ENCODE results near the gene ADAM10. TPM values are rescaled to one million over a fixed set of nuclear protein-coding genes. Genes with fewer than 3 reads are reported as not detected.
"Not testable (repeated sequence)": the region's sequence is repeated elsewhere in the genome, so short reads cannot be mapped to it uniquely, and the experiment has no call there.

Gene ADAM10
- total RNA-seq, 1 donor from 2014 or later, result 125 TPM

GRCh38 chr15:58626378-58626777 is 123.1 kb downstream of the ADAM10 start:
- no peak for TF ChIP-seq CTCF (IDR thresholded peaks at IDR 0.05; ENCODE audit: insufficient read depth, low read length, poor library complexity, severe bottlenecking)
- Histone ChIP-seq H3K4me3 (ENCODE audit: low read depth, low read length) (no peak overlapping the region), H3K36me3 (ENCODE audit: control insufficient read depth, insufficient read depth, low read length) (peaks cover 1% of the 10 kb centered on the region), H3K27me3 (ENCODE audit: control insufficient read depth, insufficient read depth, low read length) (no peaks in the 10 kb centered on the region)
- no peak for DNase-seq (ENCODE audit: low read depth)

- Histone ChIP-seq H3K4me3 (ENCODE audit: low read depth, low read length) (no peak overlapping the region), H3K27me3 (ENCODE audit: control insufficient read depth, insufficient read depth, low read length) (no peaks in the 10 kb centered on the region), H3K36me3 (ENCODE audit: control insufficient read depth, insufficient read depth, low read length) (no peaks in the 10 kb centered on the region)
- no peak for DNase-seq (ENCODE audit: low read depth)
- no peak for TF ChIP-seq CTCF (IDR thresholded peaks at IDR 0.05; ENCODE audit: insufficient read depth, low read length, poor library complexity, severe bottlenecking)
Observed at GRCh38 chr15:58622877-58623276, 126.6 kb downstream of the ADAM10 start.

GRCh38 chr15:58620268-58620667 is 129.2 kb downstream of the ADAM10 start:
- H3K36me3 ChIP-seq (ENCODE audit: control insufficient read depth, insufficient read depth, low read length); H3K4me3 ChIP-seq (ENCODE audit: low read depth, low read length): not testable (repeated sequence)

GRCh38 chr15:58616171-58616570 is 133.3 kb downstream of the ADAM10 start:
- peaks cover 1% of the 10 kb centered on the region for H3K36me3 ChIP-seq (ENCODE audit: control insufficient read depth, insufficient read depth, low read length)
- no peak overlapping the region for H3K4me3 ChIP-seq (ENCODE audit: low read depth, low read length)
- DNase-seq (ENCODE audit: low read depth), result no peak
- no peak for TF ChIP-seq CTCF (IDR thresholded peaks at IDR 0.05; ENCODE audit: insufficient read depth, low read length, poor library complexity, severe bottlenecking)
- no peaks in the 10 kb centered on the region for H3K27me3 ChIP-seq (ENCODE audit: control insufficient read depth, insufficient read depth, low read length)

More at GRCh38 chr15:58620268-58620667, 129.2 kb downstream of the ADAM10 start:
- not testable (repeated sequence) for DNase-seq (ENCODE audit: low read depth); H3K27me3 ChIP-seq (ENCODE audit: control insufficient read depth, insufficient read depth, low read length)

GRCh38 chr15:58611731-58612676 is 137.5 kb downstream of the ADAM10 start:
- no peak for TF ChIP-seq CTCF (IDR thresholded peaks at IDR 0.05; ENCODE audit: insufficient read depth, low read length, poor library complexity, severe bottlenecking)
- no peak for DNase-seq (ENCODE audit: low read depth)
- H3K4me3 ChIP-seq (ENCODE audit: low read depth, low read length), result no peak overlapping the region
- H3K36me3 ChIP-seq (ENCODE audit: control insufficient read depth, insufficient read depth, low read length), result peaks cover 1% of the 10 kb centered on the region
- H3K27me3 ChIP-seq (ENCODE audit: control insufficient read depth, insufficient read depth, low read length), result no peaks in the 10 kb centered on the region

GRCh38 chr15:58608711-58609110 is 140.8 kb downstream of the ADAM10 start:
- H3K27me3 ChIP-seq (ENCODE audit: control insufficient read depth, insufficient read depth, low read length), result no peaks in the 10 kb centered on the region
- H3K4me3 ChIP-seq (ENCODE audit: low read depth, low read length), result no peak overlapping the region
- DNase-seq (ENCODE audit: low read depth), result no peak
- H3K36me3 ChIP-seq (ENCODE audit: control insufficient read depth, insufficient read depth, low read length), result peaks cover 1% of the 10 kb centered on the region
- no peak for TF ChIP-seq CTCF (IDR thresholded peaks at IDR 0.05; ENCODE audit: insufficient read depth, low read length, poor library complexity, severe bottlenecking)
